Hematopoietic multipotent progenitor cell treated with erythropoietin and hydrocortisone succinate and interleukin-3 and kit ligand, for 15 days (in vitro differentiated cells): ENCODE data around the gene MRTO4.
"Not testable (repeated sequence)": the region's sequence is repeated elsewhere in the genome, so short reads cannot be mapped to it uniquely, and the experiment has no call there.

ENCODE experiments used
- DNase-seq: peaks from one replicate; pipeline ENCODE4 v3.0.0-alpha.2; 2015; ENCODE audit warnings: low spot score

MRTO4 gene

DNA sequence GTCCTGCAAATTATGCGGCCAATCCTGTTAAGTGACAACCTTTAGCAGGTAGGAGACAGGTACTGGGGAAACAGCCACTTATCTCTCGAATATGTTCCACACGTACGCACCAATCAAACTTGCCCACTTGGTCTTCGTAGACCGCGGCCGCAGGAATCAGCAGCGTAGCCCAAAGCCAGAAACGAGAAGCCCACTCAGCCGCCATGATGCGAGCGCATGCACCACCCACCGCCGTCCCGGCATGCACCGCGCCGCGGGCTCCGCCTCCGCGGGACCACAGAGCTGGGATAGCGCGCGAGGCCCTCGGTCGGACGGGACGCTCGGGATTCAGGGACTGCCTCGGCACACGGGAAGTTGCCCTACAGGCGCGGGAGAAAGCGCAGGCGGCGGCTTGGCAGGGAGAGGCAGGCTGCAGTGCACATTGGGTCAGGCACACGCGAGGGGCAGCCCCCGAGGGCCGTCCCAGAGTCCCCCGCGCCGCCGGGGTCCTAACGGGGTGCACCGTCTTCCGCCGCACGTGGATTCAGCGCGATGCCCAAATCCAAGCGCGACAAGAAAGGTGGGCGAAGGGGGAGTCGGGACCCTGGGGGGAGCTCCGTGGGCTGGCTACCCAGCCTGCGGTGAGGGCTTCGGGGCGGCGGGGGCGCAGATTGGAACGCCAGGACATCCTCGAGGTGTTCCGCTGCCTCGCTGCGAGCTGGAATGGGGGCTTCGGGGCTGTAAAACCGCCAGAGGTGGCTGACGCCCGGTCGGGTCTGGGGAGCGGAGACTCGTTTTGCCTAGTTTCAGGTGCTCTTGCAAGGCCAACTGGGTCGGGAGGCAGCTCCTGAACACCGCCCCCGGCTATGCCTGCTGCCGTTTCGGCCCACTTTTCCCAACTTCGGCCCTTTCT, at the start of gene MRTO4, which contains the start of gene EMC1:
Gene MRTO4, plus strand, starts transcription at position 501 of the 892 bp plus-strand sequence. Its CDS starts 31 bp downstream, at position 532.
Gene EMC1, minus strand, starts transcription at position 220 of the 892 bp plus-strand sequence. Its CDS starts 15 bp downstream, at position 205.
- peak; percentile 85 for DNase-seq

DNA sequence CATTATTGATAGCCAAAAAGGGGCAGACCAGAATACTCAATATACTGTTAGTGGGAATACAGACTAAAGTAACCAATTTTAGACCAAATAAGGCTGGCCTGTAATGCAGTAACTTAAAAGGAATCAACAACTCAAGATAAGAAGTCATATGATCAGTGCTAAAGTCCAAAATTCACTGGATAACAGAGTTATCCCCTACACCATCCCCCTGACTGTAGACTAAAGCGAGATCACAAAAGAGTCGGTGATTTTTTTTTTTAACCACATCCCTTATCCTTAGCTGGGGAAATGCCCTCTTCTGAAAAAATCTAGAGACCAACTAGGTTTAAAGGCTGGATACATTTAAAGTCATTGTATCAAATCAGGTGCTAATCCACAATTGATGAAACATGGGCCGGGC, 49.2 kb upstream of the MRTO4 start:
- no peak for DNase-seq

DNA sequence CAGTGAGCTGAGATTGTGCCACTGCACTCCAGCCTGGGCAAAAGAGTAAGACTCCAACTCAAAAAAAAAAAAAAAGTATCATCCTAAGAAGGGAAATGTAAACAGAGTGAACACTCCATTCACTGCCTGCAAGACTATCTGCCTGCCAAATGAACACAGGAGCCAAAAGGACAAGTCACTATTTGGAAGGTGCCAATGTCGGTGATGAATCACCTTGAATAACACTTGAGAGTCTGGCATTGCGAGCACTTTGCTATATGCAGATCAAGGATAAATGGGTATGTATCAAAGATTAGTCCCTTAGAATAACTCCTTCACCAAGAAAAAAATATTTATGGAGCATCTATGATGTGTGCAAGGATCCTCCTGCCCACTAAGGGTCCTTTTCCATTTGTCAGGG, 48.2 kb upstream of the MRTO4 start:
- peak; percentile 60 for DNase-seq

DNA sequence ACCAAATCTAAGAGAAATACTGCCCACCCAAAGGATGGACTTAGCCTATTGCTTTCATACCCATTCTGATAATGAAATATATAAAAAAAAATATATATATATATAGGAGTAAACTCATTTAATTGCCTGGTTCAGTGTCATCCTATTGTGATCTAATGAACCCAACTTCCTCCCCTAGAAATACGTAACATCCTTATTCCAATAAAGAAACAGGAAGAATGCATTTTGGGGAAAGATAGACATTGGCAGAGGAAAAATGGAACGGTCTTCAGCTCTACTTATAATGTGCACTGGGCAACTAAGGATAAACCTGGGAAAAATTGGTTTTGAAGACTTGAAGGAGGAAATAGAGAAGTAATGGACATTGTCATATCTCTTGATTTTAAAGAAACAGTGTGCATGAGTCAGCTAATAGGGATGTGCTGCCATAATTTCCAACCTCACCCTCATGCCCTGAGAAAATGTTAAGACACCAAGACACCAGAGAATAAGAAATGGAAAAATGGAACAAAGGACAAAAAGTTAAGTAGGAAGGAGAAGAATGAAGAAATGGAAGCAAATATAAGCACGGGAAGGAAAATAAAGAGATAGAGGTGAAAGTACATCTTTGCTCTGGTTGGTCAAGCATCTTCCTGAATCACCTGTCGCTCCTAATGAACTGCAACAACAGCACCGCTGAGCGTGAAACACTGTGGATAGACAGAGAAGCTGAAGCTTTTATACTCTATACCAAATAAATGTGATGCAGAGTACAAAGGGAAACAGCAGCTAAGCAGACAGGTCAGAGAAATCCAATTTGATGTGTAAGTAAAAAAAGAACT, 46.9 kb upstream of the MRTO4 start:
- peak; percentile 29 for DNase-seq

DNA sequence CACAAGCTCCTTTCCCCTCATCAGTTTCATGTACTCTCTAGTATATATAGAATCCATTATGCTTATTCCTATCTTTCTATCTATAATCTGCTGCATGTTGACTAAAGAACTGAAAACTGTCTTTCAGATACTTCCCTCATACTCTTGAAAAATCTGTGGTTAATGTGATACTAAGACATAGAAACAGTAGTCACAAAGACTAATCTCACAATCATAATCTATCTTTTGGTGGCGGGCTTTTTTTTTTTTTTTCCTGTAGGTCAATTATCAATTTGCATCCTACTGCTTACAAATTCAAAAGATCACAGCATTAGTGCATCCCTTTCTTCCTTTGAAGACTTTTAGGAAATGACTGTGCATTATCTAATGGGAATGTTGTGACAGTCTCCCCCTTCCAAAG, 46.2 kb upstream of the MRTO4 start:
- DNase-seq, result no peak

DNA sequence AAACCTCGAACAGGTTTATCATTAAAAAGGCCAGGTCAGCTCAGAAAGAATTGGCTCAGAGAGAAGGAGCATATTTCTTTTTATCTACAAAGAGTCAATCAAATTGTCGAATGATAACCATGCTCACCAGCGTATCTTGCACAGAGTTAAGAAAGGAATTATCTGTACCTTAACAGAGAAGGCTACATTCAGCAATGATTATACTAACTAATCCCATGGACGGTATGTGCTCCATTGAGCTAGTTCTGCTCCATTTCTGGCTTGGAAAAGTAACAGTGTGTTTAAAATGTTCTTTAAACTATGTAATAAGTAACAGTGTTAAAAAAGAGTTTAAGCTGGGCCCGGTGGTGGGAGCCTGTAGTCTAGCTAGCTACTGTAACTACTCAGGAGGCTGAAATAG, 45.8 kb upstream of the MRTO4 start:
- no peak for DNase-seq

DNA sequence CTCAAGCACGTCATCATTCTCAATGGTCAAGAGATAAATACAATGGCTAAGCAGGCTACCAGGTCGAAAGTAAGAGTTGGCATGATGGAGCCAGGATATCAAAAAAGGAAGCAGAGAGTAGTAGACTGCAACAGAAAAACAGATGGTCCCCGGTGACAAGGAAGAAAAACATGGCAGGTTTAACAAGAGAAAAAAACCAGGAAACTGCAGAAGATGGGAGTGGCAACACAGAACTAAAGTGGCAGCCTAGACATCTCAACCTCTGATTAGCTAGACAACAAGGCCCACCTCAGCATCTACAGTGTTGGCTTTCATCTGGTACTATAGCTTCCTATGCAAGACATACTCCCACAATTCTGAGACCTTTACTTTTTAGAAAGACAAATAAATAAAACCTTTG, 44.7 kb upstream of the MRTO4 start:
- DNase-seq, result no peak

DNA sequence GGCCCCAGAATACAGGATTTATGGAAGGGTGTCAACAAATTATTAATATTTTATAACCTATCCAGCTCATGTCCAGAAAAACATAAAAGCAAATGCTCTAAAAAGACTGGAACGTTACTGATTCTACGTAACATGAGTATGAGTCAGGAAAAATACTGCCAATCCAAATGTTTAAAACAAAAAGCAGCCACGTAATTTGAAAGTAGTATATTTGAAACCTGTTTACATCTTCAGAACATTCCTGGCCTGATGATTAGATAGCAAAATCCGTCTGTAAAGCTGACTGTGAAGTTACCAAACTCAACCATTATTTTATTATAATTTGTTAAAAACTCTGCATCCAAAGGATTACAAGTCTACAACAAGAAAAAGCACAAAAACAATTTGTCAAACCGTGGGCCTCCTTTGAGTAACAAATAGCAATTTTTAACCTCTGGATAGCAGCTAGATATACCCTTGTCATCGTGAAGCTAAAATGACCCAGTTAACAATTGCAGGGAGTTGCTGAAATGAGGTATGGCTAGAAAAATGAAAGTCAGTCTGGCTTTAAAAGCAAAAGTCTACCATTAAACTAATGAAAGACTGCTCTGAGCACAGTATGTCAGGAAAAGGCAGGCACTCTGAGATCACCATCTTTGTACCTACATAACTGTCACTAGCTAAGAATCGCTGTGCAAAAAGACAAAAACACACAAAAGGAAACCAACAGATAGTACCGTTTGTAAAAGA, 42.7 kb upstream of the MRTO4 start:
- DNase-seq, result peak; percentile 61

DNA sequence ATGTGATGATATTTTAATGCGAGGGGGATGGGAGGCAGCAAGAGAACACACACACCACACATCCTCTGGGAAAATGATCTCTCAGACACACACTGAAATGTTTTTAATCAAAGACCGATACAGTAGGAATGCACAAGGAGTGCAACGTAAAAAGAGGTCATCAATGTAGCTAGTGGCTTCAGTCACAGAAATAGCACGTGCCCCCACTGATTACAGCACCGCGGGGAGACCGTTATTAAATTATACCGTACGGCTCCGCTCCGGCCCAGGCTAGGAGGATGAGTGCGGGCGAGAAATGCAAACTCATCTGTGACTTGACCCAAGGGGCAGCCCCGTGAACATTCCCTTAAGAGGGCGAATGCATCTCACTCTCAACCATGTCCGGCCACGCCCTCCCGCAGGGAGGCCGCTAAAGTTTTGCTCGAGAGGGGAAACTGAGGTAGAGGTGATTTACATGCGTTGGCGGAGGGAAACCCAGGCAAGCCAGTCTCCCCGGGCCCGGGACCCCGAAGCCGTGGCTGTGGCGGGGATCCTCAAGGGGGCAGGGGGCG, 42.1 kb upstream of the MRTO4 start:
- peak; percentile 81 for DNase-seq

DNA sequence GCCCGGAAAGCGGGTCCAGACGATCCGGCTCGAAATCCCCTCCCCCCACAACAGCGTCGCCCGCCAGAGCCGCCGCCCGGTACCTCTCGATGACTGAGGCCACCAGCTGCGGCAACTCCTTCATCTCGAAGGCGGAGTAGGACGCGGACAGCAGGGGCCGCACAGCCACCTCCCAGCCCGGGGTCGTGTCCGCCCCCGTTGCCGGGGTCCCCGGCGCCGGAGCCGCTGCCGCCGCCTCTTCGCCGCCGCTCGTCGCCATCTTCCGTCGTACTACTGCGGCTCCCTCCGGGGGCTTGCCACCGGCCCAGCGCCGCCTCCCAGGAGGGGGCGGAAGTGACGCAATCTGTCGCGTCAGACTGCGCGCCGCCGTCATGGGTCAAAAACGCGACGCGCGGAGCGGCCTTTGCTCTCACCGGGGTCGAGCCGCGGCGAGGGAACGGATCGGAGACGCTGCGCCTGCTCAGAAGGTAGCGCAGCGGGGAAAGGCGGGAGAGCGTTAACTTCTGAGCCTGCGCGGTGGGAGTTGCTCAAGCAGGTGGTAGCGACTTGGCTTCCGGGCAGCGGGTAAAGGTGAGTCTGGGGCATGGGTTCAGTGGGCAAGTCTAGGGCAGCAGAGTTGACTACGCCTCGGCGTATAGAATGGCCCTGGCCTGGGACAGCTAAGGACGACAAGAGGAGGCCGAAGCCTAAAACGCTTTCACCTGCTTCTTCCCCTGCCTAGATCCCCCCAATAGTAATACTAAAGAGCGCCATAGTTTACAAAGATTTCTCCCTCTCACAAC, 41.4 kb upstream of the MRTO4 start, which contains the start of gene UBR4:
Gene UBR4, minus strand, starts transcription at position 277 of the 782 bp plus-strand sequence. Its CDS starts 18 bp downstream, at position 259.
- DNase-seq, result peak; percentile 95

DNA sequence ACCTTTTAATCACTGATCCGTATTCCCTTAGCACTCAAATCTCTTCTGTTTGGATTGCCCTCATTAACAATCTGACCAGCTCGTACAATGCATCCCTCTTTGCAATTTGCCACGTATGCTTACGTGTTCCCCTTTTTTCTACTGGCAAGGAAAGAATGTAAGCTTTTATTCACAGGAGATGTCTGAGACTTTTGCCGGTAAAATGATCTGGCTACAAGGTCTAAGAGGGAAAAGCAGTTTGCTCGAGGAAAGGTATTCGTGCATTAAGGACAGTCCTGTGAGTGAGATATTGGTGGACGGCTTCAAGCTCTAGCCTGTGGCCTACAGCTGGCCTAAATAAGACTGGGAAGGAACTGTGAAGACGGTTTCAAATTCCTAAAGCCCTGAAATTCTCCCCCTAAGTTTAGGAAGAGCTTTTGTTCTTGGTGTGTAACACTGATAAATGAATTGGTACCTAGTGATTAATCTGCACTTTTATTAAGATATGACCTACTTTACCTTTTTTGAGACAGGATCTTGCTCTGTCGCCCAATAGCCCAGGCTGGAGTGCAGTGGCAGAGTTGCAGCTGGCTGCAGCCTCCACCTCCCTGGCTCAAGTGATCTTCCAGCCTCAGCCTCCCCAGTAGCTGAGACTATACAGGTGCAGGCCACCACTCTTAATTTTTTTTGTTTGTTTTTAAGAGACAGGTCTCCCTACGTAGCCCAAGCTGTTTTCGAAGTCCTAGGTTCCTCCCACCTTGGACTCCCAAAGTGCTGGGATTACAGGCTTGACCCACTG, 40.6 kb upstream of the MRTO4 start:
- DNase-seq, result no peak

DNA sequence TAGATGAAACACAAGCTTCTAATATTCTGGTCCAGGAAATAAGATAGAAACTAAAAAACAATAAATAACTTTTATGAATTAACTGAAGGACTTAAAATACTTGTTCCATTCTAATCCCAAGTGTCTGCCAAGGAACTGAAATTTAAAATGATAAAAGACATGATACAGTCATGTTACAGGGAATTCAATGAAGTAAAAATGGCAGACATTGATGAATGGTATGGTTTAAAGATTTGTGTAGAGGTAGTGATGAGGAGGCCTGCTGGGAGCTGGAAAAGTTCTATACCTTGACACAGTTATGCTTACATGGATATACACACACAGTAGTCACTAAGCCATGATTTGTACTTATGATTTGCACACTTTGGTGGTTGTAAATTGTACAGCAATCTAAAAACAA, 39.4 kb upstream of the MRTO4 start:
- DNase-seq, result no peak

DNA sequence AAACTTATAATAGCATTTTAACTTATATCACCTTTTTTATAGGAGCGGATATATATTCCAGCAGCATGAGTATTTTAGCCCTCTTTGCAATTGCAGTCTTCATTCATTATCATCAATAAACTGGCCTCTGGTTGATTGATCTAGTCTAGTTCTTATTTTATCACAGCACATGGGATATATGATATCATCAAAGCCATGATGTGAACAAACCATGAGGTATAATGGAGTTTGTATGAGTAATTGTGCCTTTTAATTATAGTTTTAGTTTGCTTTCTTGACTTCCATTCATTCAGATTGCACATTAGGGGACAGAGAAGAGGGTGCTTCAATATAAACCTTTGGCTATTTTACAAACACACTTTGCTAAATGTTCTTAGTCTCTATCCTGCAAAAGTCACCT, 38.0 kb upstream of the MRTO4 start:
- DNase-seq, result no peak

DNA sequence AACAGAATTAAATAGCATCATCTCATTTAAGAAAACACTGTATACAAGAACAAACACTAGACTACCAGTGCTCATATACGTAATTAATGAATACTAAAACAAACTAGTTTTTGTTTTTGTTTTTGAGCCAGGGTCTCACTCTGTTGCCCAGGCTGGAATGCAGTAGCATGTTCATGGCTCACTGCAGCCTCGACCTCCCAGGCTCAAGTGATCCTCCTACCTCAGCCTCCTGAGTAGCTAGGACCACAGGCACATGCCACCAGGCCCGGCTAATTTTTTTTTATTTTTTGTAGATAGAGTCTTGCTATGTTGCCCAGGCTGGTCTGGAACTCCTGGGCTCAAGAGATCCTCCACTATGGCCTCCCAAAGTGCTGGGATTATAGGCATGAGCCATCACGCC, 35.0 kb upstream of the MRTO4 start:
- not testable (repeated sequence) for DNase-seq

DNA sequence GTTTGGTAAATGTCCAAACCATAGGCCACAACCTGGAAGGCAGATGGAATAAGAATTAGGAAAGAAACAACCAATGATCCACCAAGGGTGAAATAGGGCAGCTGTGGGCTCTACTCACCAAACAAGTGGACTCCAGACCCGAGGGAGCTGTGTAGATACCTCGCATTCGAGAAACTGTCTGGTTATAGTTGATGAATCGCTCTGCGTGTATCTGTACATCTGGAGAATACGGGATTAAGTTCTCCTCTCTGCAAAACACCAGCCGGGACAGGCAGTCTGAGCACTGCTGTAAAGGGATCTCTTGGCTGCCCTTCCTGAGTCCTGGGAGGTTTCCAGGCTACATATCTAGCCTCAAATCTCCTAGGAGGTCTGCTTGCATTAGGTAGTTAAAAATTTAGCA, 32.2 kb upstream of the MRTO4 start:
- DNase-seq, result no peak

DNA sequence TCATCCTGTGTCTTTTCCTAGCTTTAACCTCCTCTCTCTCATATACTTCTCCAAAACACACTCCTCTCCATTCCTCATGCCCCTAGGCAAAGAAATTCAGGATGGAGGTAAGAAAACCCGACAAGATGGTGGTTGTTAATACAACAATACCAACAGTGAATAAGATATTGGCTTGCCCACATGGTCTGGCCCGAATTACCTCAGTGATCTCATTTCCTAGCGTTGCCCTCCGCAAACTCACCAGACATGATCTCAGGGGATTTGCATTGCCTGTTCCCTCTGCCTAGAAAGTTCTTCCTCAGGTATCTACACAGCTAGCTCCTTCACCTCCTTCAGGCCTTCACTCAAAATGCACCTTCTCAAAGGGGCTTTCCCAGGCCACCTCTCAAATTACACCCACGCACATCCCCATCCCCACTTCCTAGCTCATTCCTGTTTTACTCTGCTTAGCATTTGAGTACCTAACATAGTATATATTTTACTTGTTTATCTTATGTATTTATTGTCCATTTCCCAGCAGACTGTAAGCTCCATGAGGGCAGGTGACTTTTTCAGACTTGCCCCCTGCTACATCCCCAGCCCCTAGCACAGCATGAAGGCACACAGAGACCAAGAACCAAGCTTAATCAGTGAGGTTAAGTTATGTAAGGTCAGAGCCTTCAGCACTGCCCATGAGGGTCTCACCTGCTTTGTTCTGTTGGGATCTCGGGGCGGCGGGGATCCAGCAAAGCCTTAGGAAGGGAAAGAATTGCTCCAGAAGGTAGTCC, 31.3 kb upstream of the MRTO4 start:
- DNase-seq, result no peak

DNA sequence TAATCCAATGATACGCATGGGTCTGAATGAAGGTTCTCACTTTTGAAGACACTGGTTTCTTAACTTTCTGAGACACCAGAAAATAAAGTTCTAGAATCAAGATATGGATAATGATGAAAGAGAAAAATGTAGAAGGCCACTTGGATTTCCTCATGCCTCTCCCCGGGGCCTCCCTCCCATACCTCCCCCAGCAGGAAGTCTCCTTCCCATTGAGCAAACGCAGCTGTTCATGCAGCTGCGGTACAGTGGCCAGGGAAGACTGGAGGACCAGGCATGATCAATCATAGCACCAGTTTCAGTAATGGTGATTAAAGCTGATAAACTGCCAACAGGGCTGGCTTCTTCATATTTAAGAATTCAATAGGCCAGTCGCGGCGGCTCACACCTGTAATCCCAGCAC, 30.6 kb upstream of the MRTO4 start:
- DNase-seq, result no peak

DNA sequence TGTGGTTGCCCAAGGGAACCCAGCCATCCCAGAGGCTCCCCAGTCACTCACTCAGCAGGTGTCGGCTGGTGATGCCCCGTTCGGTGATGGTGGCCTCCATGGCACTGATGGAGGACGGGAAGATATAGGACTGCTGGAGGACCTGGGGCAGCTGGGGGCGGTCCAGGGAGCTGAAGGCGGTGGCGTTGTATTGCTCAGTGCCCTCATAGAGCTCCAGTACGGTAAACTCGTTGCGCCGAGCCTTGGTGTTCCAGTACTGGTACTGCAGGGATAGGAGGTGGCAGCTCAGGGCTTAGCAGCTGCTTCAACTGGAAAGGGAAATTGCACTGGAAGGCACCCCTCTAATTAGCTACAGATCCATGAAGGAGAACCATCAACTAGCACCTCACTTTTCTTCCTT, 29.0 kb upstream of the MRTO4 start:
- DNase-seq, result no peak
